Ascending aorta (tissue), 2 donors: ENCODE measurements around the gene NFASC. TPM values are rescaled to one million over a fixed set of nuclear protein-coding genes. Genes with fewer than 3 reads are reported as not detected.

Source experiments
- DNase-seq, 2 donors: peaks; one replicate each; pipeline ENCODE4 v3.0.0-alpha.2; 2019; ENCODE audit warnings: low spot score in 2 of 2
- H3K27ac ChIP-seq, 2 donors: fragments of 200-600 bp; sonication (generic); one replicate each; pipeline ENCODE4 v1.5.1; 2016 to 2017; ENCODE audit warnings: mild to moderate bottlenecking in 1 of 2
- H3K27me3 ChIP-seq: fragments of 200-600 bp; sonication (generic); one replicate; pipeline ENCODE4 v1.5.1; 2017
- H3K36me3 ChIP-seq, 2 donors: fragments of 200-600 bp; sonication (generic); one replicate each; pipeline ENCODE4 v1.5.1; 2016
- H3K4me1 ChIP-seq, 2 donors: fragments of 200-600 bp; sonication (generic); one replicate each; pipeline ENCODE4 v1.5.1; 2016 to 2017; ENCODE audit warnings: mild to moderate bottlenecking in 1 of 2
- H3K4me3 ChIP-seq, 2 donors: fragments of 200-600 bp; sonication (generic); one replicate each; pipeline ENCODE4 v1.5.1; 2016 to 2017; ENCODE audit warnings: mild to moderate bottlenecking in 1 of 2
- H3K9me3 ChIP-seq, 2 donors: fragments of 200-600 bp; sonication (generic); one replicate each; pipeline ENCODE4 v1.5.1; 2016
- CTCF ChIP-seq, 3 experiments: fragments of 200-600 bp in 2 of 3; fragments of 450-650 bp in 1 of 3; sonication (generic) in 2 of 3; IDR thresholded peaks; one replicate each; pipeline ENCODE4 v1.5.1; 2016 to 2019; ENCODE audit warnings: antibody characterized with exemption in 3 of 3, mild to moderate bottlenecking in 1 of 3, moderate library complexity in 1 of 3
- intact Hi-C: fragments of 100-400 bp; cut with DNase I; formaldehyde crosslinking; loops from one replicate; pipeline ENCODE4 v1.15.1; 2023
- total RNA-seq: library from RNA; depleted of rRNA; stranded (reverse); fragments of >200 nt; gene quantifications from one replicate; pipeline ENCODE4 v1.1.0, GENCODE V29; 2016

NFASC gene
- total RNA-seq, 1 donor from 2014 or later, result 44.0 TPM

- no peak overlapping the region for H3K27ac ChIP-seq
- no peak for TF ChIP-seq CTCF (IDR thresholded peaks at IDR 0.05)
- H3K36me3 ChIP-seq, result no peaks in the 10 kb centered on the region
- no peaks in the 10 kb centered on the region for H3K9me3 ChIP-seq
- intact Hi-C loops, result no loop called here
- no peak for DNase-seq
- H3K27me3 ChIP-seq, result no peaks in the 10 kb centered on the region
- no peaks in the 10 kb centered on the region for H3K4me1 ChIP-seq
- H3K4me3 ChIP-seq, result no peak overlapping the region
These were observed 2.5 kb downstream of the NFASC start for GRCh38 chr1:204873176-204873575.

GRCh38 chr1:204873714-204874113 lies 3.1 kb downstream of the NFASC start:
- H3K27ac ChIP-seq, result no peak overlapping the region
- intact Hi-C loops, result no loop called here
- DNase-seq, result no peak
- H3K4me1 ChIP-seq, result no peaks in the 10 kb centered on the region
- no peak for TF ChIP-seq CTCF (IDR thresholded peaks at IDR 0.05)
- H3K4me3 ChIP-seq, result no peak overlapping the region
- H3K27me3 ChIP-seq, result no peaks in the 10 kb centered on the region
- H3K36me3 ChIP-seq, result no peaks in the 10 kb centered on the region
- H3K9me3 ChIP-seq, result no peaks in the 10 kb centered on the region

GRCh38 chr1:204874274-204874673 lies 3.6 kb downstream of the NFASC start:
- no peaks in the 10 kb centered on the region for H3K4me1 ChIP-seq
- intact Hi-C loops, result no loop called here

GRCh38 chr1:204875255-204875654 lies 4.6 kb downstream of the NFASC start:
- no peaks in the 10 kb centered on the region for H3K36me3 ChIP-seq
- no peaks in the 10 kb centered on the region for H3K9me3 ChIP-seq
- no peak overlapping the region for H3K4me3 ChIP-seq
- DNase-seq, result no peak
- no peaks in the 10 kb centered on the region for H3K27me3 ChIP-seq
- TF ChIP-seq CTCF (IDR thresholded peaks at IDR 0.05), result no peak
- no peak overlapping the region for H3K27ac ChIP-seq
- H3K4me1 ChIP-seq, result no peaks in the 10 kb centered on the region
- intact Hi-C loops, result no loop called here

More at GRCh38 chr1:204874274-204874673, 3.6 kb downstream of the NFASC start:
- no peak overlapping the region for H3K27ac ChIP-seq
- no peak overlapping the region for H3K4me3 ChIP-seq
- TF ChIP-seq CTCF (IDR thresholded peaks at IDR 0.05), result no peak
- no peaks in the 10 kb centered on the region for H3K27me3 ChIP-seq
- no peaks in the 10 kb centered on the region for H3K36me3 ChIP-seq
- no peak for DNase-seq
- no peaks in the 10 kb centered on the region for H3K9me3 ChIP-seq

GRCh38 chr1:204878621-204879234 lies 8.1 kb downstream of the NFASC start:
- no peak for DNase-seq
- no peak overlapping the region for H3K4me3 ChIP-seq
- H3K4me1 ChIP-seq, result no peaks in the 10 kb centered on the region
- H3K27me3 ChIP-seq, result no peaks in the 10 kb centered on the region
- H3K36me3 ChIP-seq, result no peaks in the 10 kb centered on the region
- TF ChIP-seq CTCF (IDR thresholded peaks at IDR 0.05), result no peak
- no peak overlapping the region for H3K27ac ChIP-seq
- intact Hi-C loops, result no loop called here
- H3K9me3 ChIP-seq, result no peaks in the 10 kb centered on the region

- no peak overlapping the region for H3K27ac ChIP-seq
- H3K4me1 ChIP-seq, result no peaks in the 10 kb centered on the region
- H3K9me3 ChIP-seq, result no peaks in the 10 kb centered on the region
- no peaks in the 10 kb centered on the region for H3K27me3 ChIP-seq
- no peak for TF ChIP-seq CTCF (IDR thresholded peaks at IDR 0.05)
- intact Hi-C loops, result no loop called here
- DNase-seq, result no peak
- H3K36me3 ChIP-seq, result no peaks in the 10 kb centered on the region
- no peak overlapping the region for H3K4me3 ChIP-seq
These were observed 8.7 kb downstream of the NFASC start for GRCh38 chr1:204879351-204879750.
